Common myeloid progenitor, CD34-positive (primary cell): ENCODE data around the gene SNRK.
A peak's percentile ranks its signal among the peaks of the same experiment; 100 is the strongest.

ENCODE experiments used
- CTCF ChIA-PET: fragments of 350-600 bp; sonication (Branson Sonifier 250); formaldehyde crosslinking; loops from one replicate; lab custom pipeline; 2021; ENCODE audit warnings: antibody characterized with exemption; lab: Charles Lee
- POLR2A ChIA-PET: fragments of 350-600 bp; sonication (Branson Sonifier 250); formaldehyde crosslinking; loops from one replicate; lab custom pipeline; 2021; ENCODE audit warnings: antibody characterized with exemption; lab: Charles Lee
- DNase-seq, 3 donors: peaks; one replicate each; pipeline versions ENCODE4 v3.0.0 to v3.0.0-alpha.2; 2013
- H3K27ac ChIP-seq, 2 experiments: 1 replicate in 1 of 2; 2 replicates in 1 of 2; pipeline ENCODE4 v1.7.0; 2013; ENCODE audit warnings: inconsistent platforms in 2 of 2, low read length in 2 of 2, mild to moderate bottlenecking in 2 of 2, low read depth in 1 of 2, moderate library complexity in 1 of 2; ENCODE audit not compliant: severe bottlenecking in 2 of 2, insufficient read depth in 1 of 2, poor library complexity in 1 of 2
- H3K27me3 ChIP-seq, 5 experiments: replicated peaks in 2 of 5; 1 replicate in 3 of 5; 2 replicates in 2 of 5; pipeline versions ENCODE4 v1.6.1 to v1.7.0; 2013; ENCODE audit warnings: low read length in 4 of 5, mild to moderate bottlenecking in 2 of 5, moderate library complexity in 2 of 5, inconsistent platforms in 1 of 5; ENCODE audit not compliant: insufficient read depth in 5 of 5, control insufficient read depth in 4 of 5
- H3K36me3 ChIP-seq, 4 experiments: 1 replicate in 2 of 4; 2 replicates in 2 of 4; pipeline versions ENCODE4 v1.6.1 to v1.7.0; 2013; ENCODE audit warnings: low read length in 3 of 4, control low read depth in 1 of 4, mild to moderate bottlenecking in 1 of 4; ENCODE audit not compliant: control insufficient read depth in 4 of 4, insufficient read depth in 4 of 4
- H3K4me1 ChIP-seq, 4 experiments: 1 replicate in 3 of 4; 2 replicates in 1 of 4; pipeline versions ENCODE4 v1.6.1 to v1.7.1; 2013; ENCODE audit warnings: low read length in 3 of 4, mild to moderate bottlenecking in 3 of 4, control low read depth in 1 of 4, inconsistent platforms in 1 of 4, moderate library complexity in 1 of 4; ENCODE audit not compliant: control insufficient read depth in 4 of 4, insufficient read depth in 4 of 4; ENCODE audit errors: control extremely low read depth in 1 of 4
- H3K4me3 ChIP-seq, 7 experiments: 1 replicate in 4 of 7; 2 replicates in 3 of 7; pipeline versions ENCODE4 v1.5.1 to v1.7.0; 2013; ENCODE audit warnings: mild to moderate bottlenecking in 7 of 7, low read length in 6 of 7, moderate library complexity in 6 of 7, inconsistent platforms in 2 of 7, low read depth in 2 of 7, control low read depth in 1 of 7; ENCODE audit not compliant: insufficient read depth in 4 of 7, control insufficient read depth in 1 of 7; ENCODE audit errors: extremely low read depth in 1 of 7
- H3K9me3 ChIP-seq, 5 experiments: 1 replicate in 4 of 5; 2 replicates in 1 of 5; pipeline versions ENCODE4 v1.6.1 to v1.7.1; 2013; ENCODE audit warnings: low read length in 4 of 5, mild to moderate bottlenecking in 2 of 5, inconsistent platforms in 1 of 5, low read depth in 1 of 5, moderate library complexity in 1 of 5; ENCODE audit not compliant: control insufficient read depth in 4 of 5, insufficient read depth in 2 of 5; ENCODE audit errors: control extremely low read depth in 1 of 5
- WGBS: methylation state at CpG from one replicate; pipeline ENCODE4 v1.1.5; 2013; ENCODE audit not compliant: insufficient coverage; 5-methylcytosine and 5-hydroxymethylcytosine counted together

SNRK gene

GRCh38 chr3:43344520-43344919 lies 58.2 kb downstream of the SNRK start:
- Histone ChIP-seq H3K9me3 (peaks cover 0 to 7% (median 0%) of the 10 kb centered on the region in 5 experiments), H3K4me3 (no peak overlapping the region), H3K27ac (no peak overlapping the region), H3K27me3 (no peaks in the 10 kb centered on the region), H3K36me3 (peaks cover 29 to 90% (median 77%) of the 10 kb centered on the region in 4 experiments), H3K4me1 (peaks cover 0 to 2% (median 0%) of the 10 kb centered on the region in 4 experiments)
- CTCF ChIA-PET, result no interaction called here
- POLR2A ChIA-PET, result no interaction called here
- no peak for DNase-seq
- WGBS, result 100% methylated on average over 1 of the region's 3 CpGs

GRCh38 chr3:43345246-43345645 lies 58.9 kb downstream of the SNRK start:
- Histone ChIP-seq H3K4me3 (no peak overlapping the region), H3K9me3 (peaks cover 0 to 4% (median 0%) of the 10 kb centered on the region in 5 experiments), H3K4me1 (peaks cover 0 to 2% (median 0%) of the 10 kb centered on the region in 4 experiments), H3K27me3 (no peaks in the 10 kb centered on the region), H3K36me3 (peaks cover 33 to 91% (median 77%) of the 10 kb centered on the region in 4 experiments), H3K27ac (no peak overlapping the region)
- WGBS, result 100% methylated on average over 2 of the region's 4 CpGs
- no peak for DNase-seq
- POLR2A ChIA-PET, result no interaction called here
- CTCF ChIA-PET, result interaction anchor here (0.7 kb wide), 1 partner anchor 12 kb away, joined by 3 read pairs; no protein-coding TSS in a partner anchor

- Histone ChIP-seq H3K36me3 (peaks cover 36 to 90% (median 74%) of the 10 kb centered on the region in 4 experiments), H3K9me3 (peaks cover 0 to 1% (median 0%) of the 10 kb centered on the region in 5 experiments), H3K4me1 (peaks cover 0 to 2% (median 0%) of the 10 kb centered on the region in 4 experiments), H3K27ac (no peak overlapping the region), H3K27me3 (no peaks in the 10 kb centered on the region), H3K4me3 (no peak overlapping the region)
- WGBS, result 97% methylated on average over 5 of the region's 6 CpGs
- POLR2A ChIA-PET, result no interaction called here
- CTCF ChIA-PET, result interaction anchor here (0.7 to 1.7 kb wide), 2 partner anchors 13 to 156 kb away, joined by 3 to 4 read pairs; no protein-coding TSS in a partner anchor
- DNase-seq, result peak in 1 of 3 donors; percentile 20
Observed at GRCh38 chr3:43345877-43346276, 59.5 kb downstream of the SNRK start.

GRCh38 chr3:43346978-43347749 lies 60.8 kb downstream of the SNRK start:
- WGBS, result 98% methylated on average over 14 of the region's 14 CpGs
- Histone ChIP-seq H3K4me3 (no peak overlapping the region), H3K4me1 (peaks cover 0 to 2% (median 0%) of the 10 kb centered on the region in 4 experiments), H3K36me3 (peaks cover 34 to 91% (median 70%) of the 10 kb centered on the region in 4 experiments), H3K27me3 (no peaks in the 10 kb centered on the region), H3K27ac (no peak overlapping the region), H3K9me3 (peaks cover 0 to 7% (median 2%) of the 10 kb centered on the region in 5 experiments)
- POLR2A ChIA-PET, result no interaction called here
- DNase-seq, result peak in 1 of 3 donors; percentile 20
- CTCF ChIA-PET, result interaction anchor here (1.2 to 1.7 kb wide), 2 partner anchors 18 to 155 kb away, joined by 3 to 4 read pairs; no protein-coding TSS in a partner anchor

GRCh38 chr3:43347774-43348173 lies 61.4 kb downstream of the SNRK start:
- no peak overlapping the region for H3K27ac ChIP-seq

GRCh38 chr3:43348350-43348749 lies 62.0 kb downstream of the SNRK start:
- Histone ChIP-seq H3K27me3 (no peaks in the 10 kb centered on the region), H3K27ac (no peak overlapping the region), H3K4me3 (no peak overlapping the region), H3K36me3 (peaks cover 25 to 81% (median 61%) of the 10 kb centered on the region in 4 experiments), H3K4me1 (peaks cover 0 to 2% (median 0%) of the 10 kb centered on the region in 4 experiments), H3K9me3 (peaks cover 0 to 12% (median 4%) of the 10 kb centered on the region in 5 experiments)
- CTCF ChIA-PET, result no interaction called here
- no peak for DNase-seq
- POLR2A ChIA-PET, result no interaction called here
- WGBS, result 98% methylated on average over 9 of the region's 11 CpGs

More at GRCh38 chr3:43347774-43348173, 61.4 kb downstream of the SNRK start:
- CTCF ChIA-PET, result no interaction called here
- H3K9me3 ChIP-seq, result peaks cover 0 to 10% (median 4%) of the 10 kb centered on the region in 5 experiments
- no peaks in the 10 kb centered on the region for H3K27me3 ChIP-seq
- peaks cover 0 to 2% (median 0%) of the 10 kb centered on the region in 4 experiments for H3K4me1 ChIP-seq
- no peak for DNase-seq
- 94% methylated on average over 15 of the region's 20 CpGs for WGBS
- peaks cover 27 to 86% (median 65%) of the 10 kb centered on the region in 4 experiments for H3K36me3 ChIP-seq
- H3K4me3 ChIP-seq, result no peak overlapping the region
- POLR2A ChIA-PET, result no interaction called here
